GM18505 (cell line): ENCODE data around the gene LHX6.

Source experiments
- ATAC-seq: cut with Tn5 transposase; IDR thresholded peaks from one replicate; pipeline ENCODE4 v1.9.1; 2021; ENCODE audit not compliant: unreplicated experiment
- POLR2A ChIP-seq: IDR thresholded peaks from 4 replicates; pipeline ENCODE4 v1.6.1; 2011; ENCODE audit warnings: borderline replicate concordance; ENCODE audit not compliant: insufficient read depth, insufficient read length; ENCODE audit errors: extremely low read depth

Gene LHX6

DNA sequence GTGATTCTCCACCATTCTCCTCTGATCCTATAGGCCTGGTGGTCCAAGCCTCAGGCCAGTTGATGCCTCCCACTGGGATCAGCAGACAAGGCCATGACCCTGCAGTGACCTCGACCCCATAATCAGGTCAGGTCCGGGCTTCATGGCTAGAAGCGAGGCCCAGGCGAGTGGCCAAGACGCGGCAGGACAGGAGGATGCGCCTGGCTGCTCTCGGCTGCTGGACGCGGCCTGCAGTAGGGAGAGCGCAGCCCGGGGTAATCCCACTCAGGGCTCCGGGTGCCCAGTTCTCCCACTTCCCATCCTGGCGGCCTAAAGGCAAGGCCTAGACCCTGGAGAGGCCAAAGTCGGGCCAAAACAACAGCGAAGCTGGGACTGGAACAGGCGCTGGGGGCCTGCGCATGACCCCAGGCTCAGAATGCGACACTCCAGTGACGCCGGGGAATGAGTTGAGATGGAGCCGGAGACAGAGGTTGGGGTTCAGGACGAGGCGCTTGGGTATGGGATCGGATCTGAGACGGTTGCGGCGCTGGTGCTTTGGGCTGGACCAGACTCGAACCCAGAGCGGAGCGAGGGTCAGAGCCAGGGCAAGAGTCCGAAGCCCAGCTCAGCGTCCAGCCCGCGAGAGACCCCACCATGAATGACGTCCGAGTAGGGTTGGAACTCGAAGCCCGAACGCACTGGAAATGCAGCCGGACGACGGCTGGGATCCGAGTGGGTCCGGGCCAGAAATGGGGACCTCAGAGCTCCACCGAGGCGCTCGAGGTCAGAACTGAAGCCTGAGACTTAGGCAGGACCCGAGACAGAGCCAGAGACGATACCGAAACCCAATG lies 3.2 kb downstream of the LHX6 start:
- no peak for TF ChIP-seq POLR2A
- no peak for ATAC-seq

DNA sequence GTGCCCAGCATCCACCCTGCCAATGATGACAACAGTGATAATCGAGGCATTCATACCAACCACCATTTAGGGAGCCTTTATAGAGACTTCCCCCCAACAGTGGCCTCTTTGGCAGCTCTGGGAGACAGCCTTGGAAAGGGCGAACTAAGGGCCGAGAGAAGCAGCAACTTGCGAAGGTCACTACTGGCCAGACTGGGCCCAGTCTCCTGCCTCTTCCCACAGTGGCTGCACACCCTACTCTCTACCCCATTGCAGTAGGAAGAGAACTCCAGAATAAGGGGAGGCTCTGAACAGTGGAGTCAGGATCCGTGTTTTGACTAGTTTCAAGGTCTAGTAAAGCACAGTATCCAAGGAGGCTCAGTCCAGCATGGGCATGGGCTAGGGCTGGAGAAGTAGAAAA lies 5.3 kb downstream of the LHX6 start:
- TF ChIP-seq POLR2A: no peak
- no peak for ATAC-seq

DNA sequence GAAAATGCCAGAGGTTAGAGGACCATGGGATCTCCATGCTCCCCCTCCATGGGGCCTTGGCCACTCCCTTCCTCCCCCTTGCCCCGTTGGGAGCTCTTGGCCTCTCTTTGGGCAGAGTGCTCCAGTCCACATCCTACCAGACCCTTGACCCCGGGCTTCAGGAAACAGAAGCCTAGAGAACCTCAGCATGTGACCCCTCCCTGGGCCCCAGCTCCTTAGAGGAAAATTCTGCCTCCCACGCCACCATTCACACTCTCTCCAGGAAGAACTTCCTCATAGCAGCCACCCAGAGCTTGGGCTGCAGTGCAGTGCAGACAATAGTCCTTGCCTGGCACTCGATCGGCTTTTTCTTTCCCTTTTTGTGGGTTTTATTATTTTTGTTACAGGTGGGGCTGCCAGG lies 6.0 kb downstream of the LHX6 start:
- no peak for TF ChIP-seq POLR2A
- no peak for ATAC-seq

DNA sequence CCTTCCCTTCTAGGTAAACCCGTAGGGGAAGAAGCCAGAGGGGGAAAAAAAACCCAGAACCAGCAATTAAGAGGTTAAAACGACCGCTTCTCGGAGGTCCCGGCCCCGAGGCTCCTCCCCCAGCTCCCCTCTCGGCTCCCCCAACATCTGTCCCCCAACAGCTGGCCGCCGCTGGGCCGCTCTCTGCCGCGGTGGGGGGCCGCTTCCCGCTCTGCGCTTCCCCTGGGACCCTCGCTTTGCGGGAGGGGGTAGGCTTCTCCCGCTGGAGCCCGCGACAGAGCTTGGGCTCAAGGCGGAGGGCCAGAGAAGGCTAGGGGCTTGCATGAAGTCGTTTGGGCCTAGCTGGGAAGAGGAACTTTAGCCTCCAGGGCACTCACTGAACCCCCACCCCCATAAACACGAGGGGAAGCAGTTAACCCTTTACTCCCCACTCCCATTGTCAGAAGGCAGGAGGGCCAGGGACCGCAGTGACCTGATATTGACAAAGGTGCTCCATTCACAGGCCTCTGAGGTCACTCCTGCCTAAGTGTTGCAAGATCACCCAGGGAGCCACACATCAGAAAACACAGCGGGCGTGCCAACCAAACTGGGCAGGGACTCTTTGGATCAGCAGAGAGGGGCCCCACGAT lies 7.5 kb downstream of the LHX6 start:
- TF ChIP-seq POLR2A: no peak
- ATAC-seq: no peak

DNA sequence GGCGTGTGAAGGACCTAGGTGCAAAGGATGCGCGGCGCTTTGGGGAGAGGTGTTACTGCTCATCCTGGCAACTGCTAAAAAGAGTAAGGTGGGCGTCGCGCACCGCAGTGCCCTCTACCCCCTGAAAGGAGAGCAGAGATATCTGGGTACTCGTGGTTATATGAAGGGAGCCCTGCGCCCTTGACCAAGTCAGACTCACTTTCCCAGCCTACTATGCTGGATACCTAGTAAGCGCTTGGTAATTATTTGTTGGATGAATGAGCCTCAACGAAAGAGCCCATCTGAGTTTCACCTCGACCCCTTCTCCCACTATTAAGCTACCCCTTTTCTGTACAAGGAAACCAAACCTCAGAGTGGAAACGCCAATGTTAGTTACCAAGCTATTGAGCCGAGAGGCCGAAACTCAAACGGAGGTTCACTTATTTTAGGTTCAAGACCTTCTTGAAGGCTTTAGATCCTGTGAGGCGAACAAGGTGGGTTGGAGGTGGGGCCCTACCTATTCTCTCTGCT lies 8.0 kb downstream of the LHX6 start:
- no peak for TF ChIP-seq POLR2A
- no peak for ATAC-seq

DNA sequence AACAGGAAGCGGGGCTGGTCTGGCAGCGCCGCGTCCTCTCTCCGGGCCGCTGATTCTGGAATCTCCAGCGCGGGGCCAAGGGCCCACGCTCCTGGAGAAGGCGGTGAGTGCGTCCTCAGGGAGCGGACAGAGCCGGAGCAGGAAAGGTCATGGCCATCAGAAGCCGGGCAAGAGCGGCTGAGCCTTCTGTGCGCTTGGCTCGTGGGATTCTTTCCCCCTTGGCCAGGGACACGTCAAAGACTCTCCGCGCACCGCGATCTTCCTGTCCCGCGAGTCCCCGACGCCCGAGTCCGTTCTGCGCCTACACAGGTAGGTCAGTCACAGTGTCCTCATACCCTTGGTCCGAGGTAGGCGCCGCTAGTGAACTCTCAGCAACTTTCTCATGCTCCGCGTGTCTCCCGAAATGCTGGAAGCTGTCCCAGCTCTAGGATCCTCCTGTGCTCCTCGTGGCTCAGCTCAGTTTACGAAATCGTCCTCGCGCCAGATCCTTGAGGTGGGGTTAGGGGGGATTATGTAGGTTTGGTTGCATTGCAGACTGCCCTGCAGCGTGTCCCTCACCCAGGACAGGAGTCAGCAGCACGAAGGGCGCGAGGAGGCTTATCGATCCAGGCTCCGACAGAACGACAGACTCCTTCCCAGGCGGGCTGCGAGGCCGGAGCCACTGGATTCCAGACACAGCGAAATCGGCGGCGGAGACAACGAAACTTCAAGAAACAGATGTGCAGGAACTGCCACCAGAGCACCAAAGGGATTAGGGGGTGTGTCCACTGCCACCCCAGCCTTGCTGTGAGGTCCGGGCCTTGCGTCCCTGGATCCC lies 8.7 kb downstream of the LHX6 start:
- TF ChIP-seq POLR2A: no peak
- ATAC-seq: no peak

DNA sequence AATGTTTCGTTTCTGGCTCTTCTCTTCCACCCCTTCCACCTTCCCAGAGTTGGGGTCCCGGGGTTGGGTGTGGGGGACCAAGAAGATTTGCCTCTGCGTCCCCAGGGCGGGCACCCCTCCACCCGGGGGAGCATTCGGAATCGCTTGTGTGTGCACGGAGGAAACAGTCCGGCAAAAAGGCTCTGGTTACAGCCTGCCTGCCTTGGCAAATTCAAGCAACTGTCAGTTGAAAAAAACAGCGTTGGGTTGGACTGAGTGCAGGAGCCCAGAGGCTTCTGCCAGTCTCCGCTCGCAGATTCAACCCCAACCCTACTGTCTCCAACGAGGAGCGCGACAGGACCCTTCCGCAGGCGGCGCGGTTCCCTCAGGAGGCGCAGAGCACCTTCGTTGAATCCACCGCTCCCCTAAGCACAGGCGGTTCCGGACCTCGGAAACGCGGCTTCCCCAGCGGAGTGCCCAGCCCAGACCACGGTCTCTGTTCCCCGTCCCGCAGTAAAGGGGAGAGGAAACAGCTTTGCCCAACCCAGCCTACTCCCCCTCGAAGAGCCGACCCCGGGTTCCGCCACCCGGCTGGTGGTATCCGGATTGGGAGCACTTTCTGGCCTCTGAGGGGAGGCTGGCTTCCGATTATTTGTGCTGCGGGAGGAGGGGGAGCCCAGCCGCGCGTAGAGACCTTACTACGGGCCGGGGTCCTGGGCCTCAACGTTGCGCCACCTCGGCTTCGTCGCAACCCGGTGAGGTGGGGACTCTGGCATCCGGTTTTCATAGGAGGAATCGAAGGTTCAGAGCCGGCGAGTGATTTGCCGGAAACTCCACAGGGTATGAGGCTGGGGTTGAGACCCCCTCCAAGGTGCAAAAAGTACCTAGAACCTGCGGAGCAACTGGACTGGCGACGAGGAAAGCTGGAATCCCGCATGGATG lies 9.6 kb downstream of the LHX6 start:
- TF ChIP-seq POLR2A: no peak
- ATAC-seq: no peak

DNA sequence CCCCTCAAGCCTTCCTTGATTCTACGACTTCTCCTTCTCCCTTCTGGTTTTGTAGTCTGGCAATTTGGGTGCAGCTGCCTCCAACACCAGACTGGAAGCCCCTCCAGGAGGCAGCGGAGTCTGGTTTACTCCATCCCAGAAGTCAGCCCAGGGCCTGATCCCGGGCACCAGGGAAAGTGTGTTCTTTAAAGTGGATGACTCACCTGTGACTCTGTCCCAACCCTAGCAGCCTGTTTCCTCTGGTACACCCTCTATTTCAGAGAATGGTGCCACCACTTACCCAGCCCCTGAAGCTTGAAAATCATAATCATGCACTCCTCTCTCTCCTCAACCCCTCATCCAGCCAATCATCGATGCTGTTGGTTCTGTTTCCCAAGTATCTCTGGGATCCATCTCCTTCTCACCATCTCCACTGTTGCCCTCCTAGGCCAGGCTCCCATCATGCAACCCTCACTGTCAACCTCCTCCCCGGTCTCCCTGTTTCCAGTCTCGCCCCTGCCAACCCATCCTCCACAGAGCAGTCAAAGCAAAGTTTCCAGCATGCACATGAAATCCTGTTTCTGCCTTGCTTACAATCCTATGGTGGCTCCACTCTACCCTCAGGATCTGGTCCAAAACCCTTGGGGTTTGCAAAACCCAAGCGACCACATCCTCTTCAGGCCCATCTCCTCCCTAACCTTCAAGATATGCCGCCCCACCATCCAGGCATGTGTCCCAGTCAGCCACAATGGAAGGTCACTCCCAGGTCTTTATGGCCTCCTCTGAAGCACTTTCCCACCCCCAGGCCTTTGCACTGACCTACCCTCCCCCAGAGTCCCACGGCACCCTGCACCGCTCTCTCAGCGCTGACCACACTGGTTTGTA lies 10.5 kb downstream of the LHX6 start:
- no peak for ATAC-seq
- no peak for TF ChIP-seq POLR2A

DNA sequence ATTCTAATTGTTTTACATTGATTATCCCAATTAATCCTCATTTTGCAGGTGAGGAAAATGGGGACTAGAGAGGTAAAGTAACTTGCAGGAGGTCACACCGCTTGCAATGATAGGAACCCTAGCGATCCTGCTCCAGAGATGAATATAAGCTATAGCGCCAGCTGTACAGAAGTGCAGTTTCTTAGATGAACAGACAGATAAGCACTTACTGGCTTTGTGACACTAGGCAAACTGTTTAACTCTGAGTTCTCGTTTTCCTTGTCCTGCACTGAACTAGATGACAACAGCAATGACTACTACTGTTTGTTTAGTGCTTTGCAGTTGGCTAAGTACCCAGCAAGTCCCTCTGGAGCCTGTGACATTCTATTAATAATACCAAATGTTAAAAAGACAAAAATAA lies 11.1 kb downstream of the LHX6 start:
- no peak for TF ChIP-seq POLR2A
- ATAC-seq: no peak

DNA sequence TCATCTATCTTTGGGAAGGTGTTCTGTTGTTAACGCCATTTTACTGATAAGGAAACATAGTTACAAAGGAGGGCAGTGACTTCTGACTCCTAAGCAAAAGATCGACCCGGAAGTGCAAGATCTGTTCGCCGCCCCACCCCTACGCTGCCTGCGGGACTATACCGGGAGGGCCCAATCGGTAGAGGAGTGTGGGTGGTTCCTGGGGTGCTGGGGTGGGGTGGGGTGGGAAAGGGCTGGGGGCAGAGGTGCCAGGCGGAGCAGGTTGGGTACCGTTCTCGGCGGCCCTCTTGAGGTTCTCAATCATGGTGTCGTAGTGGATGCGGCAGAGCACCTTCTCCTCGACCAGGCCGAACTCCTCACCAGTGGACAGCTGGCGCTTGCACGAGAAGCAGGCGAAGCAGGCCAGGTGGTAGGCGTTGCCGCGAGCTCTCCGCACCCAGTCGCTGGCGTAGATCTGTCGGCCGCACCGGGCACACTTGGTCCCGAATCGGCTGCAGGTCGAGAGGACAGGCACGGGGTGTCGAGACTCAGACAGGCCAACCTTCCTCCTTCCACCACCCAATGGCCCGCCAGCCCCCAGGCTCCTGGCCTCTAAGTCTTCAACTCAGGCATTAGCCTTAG lies 11.8 kb downstream of the LHX6 start:
- TF ChIP-seq POLR2A: no peak
- ATAC-seq: no peak

DNA sequence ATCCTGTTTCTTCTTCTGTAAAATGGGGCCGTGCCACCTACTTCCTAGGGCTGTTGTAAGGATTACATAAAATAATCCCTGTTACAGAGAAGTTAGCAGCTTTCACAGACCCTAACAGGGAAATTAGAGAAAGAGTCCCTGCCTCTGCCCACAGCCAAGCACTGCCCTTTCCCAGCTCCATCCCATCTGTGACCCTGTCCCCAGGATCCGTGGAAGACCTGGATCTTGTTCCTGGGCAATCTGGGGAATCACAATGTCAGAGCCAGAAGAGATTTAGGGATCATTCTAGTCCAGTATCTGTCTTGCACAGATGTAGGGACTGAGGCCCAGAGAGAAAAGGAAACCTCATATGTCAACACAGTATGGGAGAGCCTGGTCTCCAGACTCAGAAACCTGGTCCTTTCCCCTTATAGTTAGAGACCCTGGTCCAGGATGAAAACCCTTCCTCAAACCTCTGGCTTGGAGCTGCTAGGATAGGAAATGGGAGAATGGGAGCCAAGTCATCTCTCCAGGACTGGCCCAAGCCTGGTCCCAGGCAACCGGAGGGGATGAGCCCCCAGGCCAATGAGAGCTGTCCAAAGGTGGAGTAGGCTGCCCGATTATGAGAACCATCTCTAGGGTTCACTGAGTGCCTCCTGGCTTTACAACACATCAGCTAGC lies 12.5 kb downstream of the LHX6 start:
- ATAC-seq: no peak
- TF ChIP-seq POLR2A: no peak
